Thoracic aorta (tissue), 2 donors: Measurements from ENCODE around the gene CHST15. TPM values are rescaled to one million over a fixed set of nuclear protein-coding genes. Genes with fewer than 3 reads are reported as not detected.

Experiments used
- ATAC-seq: fragments of 150-250 bp; one replicate; pipeline ENCODE4 v1.8.0; 2017; ENCODE audit warnings: low read depth; ENCODE audit not compliant: insufficient number of reproducible peaks, low FRiP score
- DNase-seq: peaks from one replicate; pipeline ENCODE4 v3.0.0-alpha.2; 2020; ENCODE audit warnings: low spot score
- H3K27ac ChIP-seq, 2 donors: fragments of 200-600 bp; sonication (generic); 1 replicate in 1 of 2; 2 replicates in 1 of 2; pipeline ENCODE4 v1.5.1; 2016; ENCODE audit warnings: mild to moderate bottlenecking in 2 of 2, moderate library complexity in 2 of 2
- H3K27me3 ChIP-seq: fragments of 200-600 bp; sonication (generic); replicated peaks from 2 replicates; pipeline ENCODE4 v1.6.0; 2016; ENCODE audit warnings: mild to moderate bottlenecking; ENCODE audit not compliant: insufficient read depth
- H3K36me3 ChIP-seq: fragments of 200-600 bp; sonication (generic); one replicate; pipeline ENCODE4 v1.5.1; 2016
- H3K4me1 ChIP-seq, 2 donors: fragments of 200-600 bp; sonication (generic); 1 replicate in 1 of 2; 2 replicates in 1 of 2; pipeline versions ENCODE4 v1.5.1 to v1.6.0; 2016; ENCODE audit warnings: low read depth in 2 of 2, mild to moderate bottlenecking in 1 of 2; ENCODE audit not compliant: control insufficient read depth in 1 of 2
- H3K4me3 ChIP-seq: fragments of 200-600 bp; sonication (generic); 2 replicates; pipeline ENCODE4 v1.5.1; 2016; ENCODE audit warnings: mild to moderate bottlenecking
- H3K9me3 ChIP-seq: fragments of 200-600 bp; sonication (generic); 2 replicates; pipeline ENCODE4 v1.5.1; 2016
- CTCF ChIP-seq: fragments of 200-600 bp; sonication (generic); IDR thresholded peaks from one replicate; pipeline ENCODE4 v1.5.1; 2019; ENCODE audit warnings: antibody characterized with exemption
- total RNA-seq, 2 donors: library from RNA; depleted of rRNA; stranded (reverse); fragments of >200 nt; gene quantifications; one replicate each; pipeline versions ENCODE4 v1.1.0 to v1.2.3, GENCODE V29; 2016

The CHST15 gene
- total RNA-seq, 2 donors from 2014 or later: 31.9 to 34.0 TPM

GRCh38 chr10:124050021-124051015 lies 43.1 kb downstream of the CHST15 start:
- no peak overlapping the region for H3K27ac ChIP-seq

GRCh38 chr10:124049484-124049883 lies 43.9 kb downstream of the CHST15 start:
- no peak overlapping the region for H3K4me3 ChIP-seq
- H3K27ac ChIP-seq: no peak overlapping the region
- H3K36me3 ChIP-seq: peaks cover under 1% of the 10 kb centered on the region
- peaks cover 0 to 11% of the 10 kb centered on the region in 2 donors for H3K4me1 ChIP-seq
- no peaks in the 10 kb centered on the region for H3K27me3 ChIP-seq
- ATAC-seq (no peak), DNase-seq (no peak)
- TF ChIP-seq CTCF: no peak
- H3K9me3 ChIP-seq: no peaks in the 10 kb centered on the region

More at GRCh38 chr10:124050021-124051015, 43.1 kb downstream of the CHST15 start:
- Histone ChIP-seq H3K27me3 (no peaks in the 10 kb centered on the region), H3K4me1 (peaks cover 0 to 11% of the 10 kb centered on the region in 2 donors), H3K9me3 (no peaks in the 10 kb centered on the region), H3K36me3 (no peaks in the 10 kb centered on the region), H3K4me3 (no peak overlapping the region)
- no peak for TF ChIP-seq CTCF
- ATAC-seq: no peak
- no peak for DNase-seq

GRCh38 chr10:124048371-124049290 lies 44.8 kb downstream of the CHST15 start:
- DNase-seq (no peak), ATAC-seq (no peak)
- H3K36me3 ChIP-seq: peaks cover 3% of the 10 kb centered on the region
- no peaks in the 10 kb centered on the region for H3K9me3 ChIP-seq
- H3K4me1 ChIP-seq: peaks cover 0 to 11% of the 10 kb centered on the region in 2 donors
- no peak for TF ChIP-seq CTCF
- no peaks in the 10 kb centered on the region for H3K27me3 ChIP-seq
- no peak overlapping the region for H3K4me3 ChIP-seq
- no peak overlapping the region for H3K27ac ChIP-seq

GRCh38 chr10:124047427-124048152 lies 45.8 kb downstream of the CHST15 start:
- Histone ChIP-seq H3K4me1 (peaks cover 0 to 11% of the 10 kb centered on the region in 2 donors), H3K27me3 (no peaks in the 10 kb centered on the region), H3K27ac (no peak overlapping the region), H3K4me3 (no peak overlapping the region), H3K36me3 (peaks cover 3% of the 10 kb centered on the region), H3K9me3 (no peaks in the 10 kb centered on the region)
- no peak for TF ChIP-seq CTCF
- ATAC-seq: no peak
- no peak for DNase-seq
